ENCODE data around the gene STX2. TPM values are rescaled to one million over a fixed set of nuclear protein-coding genes. Genes with fewer than 3 reads are reported as not detected.

Gene STX2
- total and polyA plus RNA-seq, 2 experiments from 2014 or later = 19.0 to 23.7 TPM

GRCh38 chr12:130875193-130875592, 36.1 kb upstream of the STX2 start:
- Histone ChIP-seq H3K4me1 (ENCODE audit: low read depth) (peaks cover 5% of the 10 kb centered on the region), H3K36me3 (peaks cover 35% of the 10 kb centered on the region), H3K27ac (no peak overlapping the region), H3K9me3 (ENCODE audit: low read depth) (no peaks in the 10 kb centered on the region), H3K27me3 (no peaks in the 10 kb centered on the region), H3K4me3 (no peak overlapping the region)
- TF ChIP-seq CTCF (IDR thresholded peaks at IDR 0.05; ENCODE audit: low read depth, low read length) = no peak
- DNase-seq (ENCODE audit: low read depth in 1 of 2, low spot score in 1 of 2) = no peak

GRCh38 chr12:130874696-130875095, 35.6 kb upstream of the STX2 start:
- no peak for TF ChIP-seq CTCF (IDR thresholded peaks at IDR 0.05; ENCODE audit: low read depth, low read length)
- no peak overlapping the region for H3K27ac ChIP-seq
- H3K27me3 ChIP-seq = no peaks in the 10 kb centered on the region
- no peaks in the 10 kb centered on the region for H3K9me3 ChIP-seq (ENCODE audit: low read depth)
- H3K36me3 ChIP-seq = peaks cover 35% of the 10 kb centered on the region
- H3K4me1 ChIP-seq (ENCODE audit: low read depth) = peaks cover 5% of the 10 kb centered on the region
- DNase-seq (ENCODE audit: low read depth in 1 of 2, low spot score in 1 of 2) = no peak
- H3K4me3 ChIP-seq = no peak overlapping the region

- H3K27me3 ChIP-seq = no peaks in the 10 kb centered on the region
- H3K9me3 ChIP-seq (ENCODE audit: low read depth) = no peaks in the 10 kb centered on the region
- peaks cover 35% of the 10 kb centered on the region for H3K36me3 ChIP-seq
- H3K27ac ChIP-seq = no peak overlapping the region
- no peak overlapping the region for H3K4me3 ChIP-seq
- H3K4me1 ChIP-seq (ENCODE audit: low read depth) = peaks cover 5% of the 10 kb centered on the region
- no peak for TF ChIP-seq CTCF (IDR thresholded peaks at IDR 0.05; ENCODE audit: low read depth, low read length)
- DNase-seq (ENCODE audit: low read depth in 1 of 2, low spot score in 1 of 2) = no peak
These were observed 34.8 kb upstream of the STX2 start for GRCh38 chr12:130873825-130874224.

GRCh38 chr12:130873106-130873795, 34.2 kb upstream of the STX2 start:
- H3K27ac ChIP-seq = no peak overlapping the region
- no peaks in the 10 kb centered on the region for H3K27me3 ChIP-seq
- DNase-seq (ENCODE audit: low read depth in 1 of 2, low spot score in 1 of 2) = no peak
- H3K36me3 ChIP-seq = peaks cover 35% of the 10 kb centered on the region
- H3K4me1 ChIP-seq (ENCODE audit: low read depth) = peaks cover 5% of the 10 kb centered on the region
- H3K4me3 ChIP-seq = peak overlapping the region; percentile 97
- H3K9me3 ChIP-seq (ENCODE audit: low read depth) = no peaks in the 10 kb centered on the region
- TF ChIP-seq CTCF (IDR thresholded peaks at IDR 0.05; ENCODE audit: low read depth, low read length) = no peak

- H3K27ac ChIP-seq = peak overlapping the region; percentile 95
These were observed 33.4 kb upstream of the STX2 start for GRCh38 chr12:130872179-130873096.

More at GRCh38 chr12:130872179-130873096, 33.4 kb upstream of the STX2 start:
- Histone ChIP-seq H3K36me3 (peaks cover 35% of the 10 kb centered on the region), H3K4me3 (peak overlapping the region; percentile 97), H3K27me3 (no peaks in the 10 kb centered on the region), H3K4me1 (ENCODE audit: low read depth) (peaks cover 5% of the 10 kb centered on the region), H3K9me3 (ENCODE audit: low read depth) (no peaks in the 10 kb centered on the region)
- no peak for TF ChIP-seq CTCF (IDR thresholded peaks at IDR 0.05; ENCODE audit: low read depth, low read length)
- peak; percentile 33 to 74 for DNase-seq (ENCODE audit: low read depth in 1 of 2, low spot score in 1 of 2)
